H1 (cell line): ENCODE results near the gene ARAP2.
"Not testable (repeated sequence)": the region's sequence is repeated elsewhere in the genome, so short reads cannot be mapped to it uniquely, and the experiment has no call there.

Source experiments
- HDAC6 ChIP-seq: IDR thresholded peaks from one replicate; pipeline ENCODE4 v1.7.1; 2012; ENCODE audit warnings: low read depth, mild to moderate bottlenecking, inconsistent platforms, low read length, moderate library complexity
- POLR2A ChIP-seq, 2 experiments: IDR thresholded peaks; 1 replicate in 1 of 2; 2 replicates in 1 of 2; pipeline ENCODE4 v1.6.1; 2011; ENCODE audit warnings: low read depth in 2 of 2, low read length in 2 of 2, mild to moderate bottlenecking in 2 of 2; ENCODE audit errors: control extremely low read depth in 1 of 2

GRCh38 chr4:36182315-36182714, 62.0 kb downstream of the ARAP2 start:
- TF ChIP-seq POLR2A (IDR thresholded peaks at IDR 0.05; ENCODE audit: control extremely low read depth in 1 of 2, low read depth in 2 of 2, low read length in 2 of 2); HDAC6: not testable (repeated sequence)
